Measurements from ENCODE around the gene CHAC1.

Gene CHAC1

GRCh38 chr15:40955141-40955903 lies 2.1 kb downstream of the CHAC1 start:
- no peak for TF ChIP-seq CTCF (IDR thresholded peaks at IDR 0.05)

- no peak for TF ChIP-seq CTCF (IDR thresholded peaks at IDR 0.05)
Observed at GRCh38 chr15:40955930-40956540, 2.8 kb downstream of the CHAC1 start.

- no peak for TF ChIP-seq CTCF (IDR thresholded peaks at IDR 0.05)
Observed at GRCh38 chr15:40956541-40956982, 3.3 kb downstream of the CHAC1 start.

GRCh38 chr15:40957041-40957555 lies 3.8 kb downstream of the CHAC1 start:
- TF ChIP-seq CTCF (IDR thresholded peaks at IDR 0.05), result no peak

GRCh38 chr15:40957581-40958051 lies 4.3 kb downstream of the CHAC1 start:
- TF ChIP-seq CTCF (IDR thresholded peaks at IDR 0.05), result no peak

GRCh38 chr15:40958146-40958545 lies 4.9 kb downstream of the CHAC1 start:
- no peak for TF ChIP-seq CTCF (IDR thresholded peaks at IDR 0.05)

GRCh38 chr15:40958723-40959122 lies 5.5 kb downstream of the CHAC1 start:
- TF ChIP-seq CTCF (IDR thresholded peaks at IDR 0.05), result no peak

Measured in LNCAP (cell line).